Trophoblast cell (in vitro differentiated cells and primary cell): ENCODE results near the gene EVI5.

ENCODE experiments used
- DNase-seq, 2 donors: peaks; one replicate each; pipeline ENCODE4 v3.0.0-alpha.2; 2016
- H2AFZ ChIP-seq: 2 replicates; pipeline ENCODE4 v1.6.1; 2013; ENCODE audit warnings: low read length, moderate library complexity, mild to moderate bottlenecking; ENCODE audit not compliant: insufficient read depth, poor library complexity
- H2AK5ac ChIP-seq: 2 replicates; pipeline ENCODE4 v1.6.1; 2013; ENCODE audit warnings: mild to moderate bottlenecking, low read length
- H2BK120ac ChIP-seq: 2 replicates; pipeline ENCODE4 v1.6.1; 2013; ENCODE audit warnings: low read length, mild to moderate bottlenecking, moderate library complexity; ENCODE audit not compliant: insufficient read depth, poor library complexity
- H2BK12ac ChIP-seq: 2 replicates; pipeline ENCODE4 v1.6.1; 2013; ENCODE audit warnings: mild to moderate bottlenecking, low read length, moderate library complexity
- H2BK5ac ChIP-seq: 2 replicates; pipeline ENCODE4 v1.6.1; 2013; ENCODE audit warnings: low read length, low read depth, moderate library complexity, mild to moderate bottlenecking; ENCODE audit not compliant: poor library complexity
- H3K14ac ChIP-seq: 2 replicates; pipeline ENCODE4 v1.6.1; 2013; ENCODE audit warnings: mild to moderate bottlenecking, low read length
- H3K18ac ChIP-seq: 2 replicates; pipeline ENCODE4 v1.6.1; 2013; ENCODE audit warnings: mild to moderate bottlenecking, low read length
- H3K23ac ChIP-seq: 2 replicates; pipeline ENCODE4 v1.6.1; 2013; ENCODE audit warnings: low read length
- H3K27ac ChIP-seq: 2 replicates; pipeline ENCODE4 v1.5.1; 2013; ENCODE audit warnings: low read depth, mild to moderate bottlenecking, inconsistent platforms, low read length, moderate library complexity
- H3K27me3 ChIP-seq: 2 replicates; pipeline ENCODE4 v1.6.1; 2013; ENCODE audit warnings: inconsistent platforms, mild to moderate bottlenecking, low read length, moderate library complexity; ENCODE audit not compliant: insufficient read depth
- H3K36me3 ChIP-seq, 2 experiments: 1 replicate in 1 of 2; 2 replicates in 1 of 2; pipeline ENCODE4 v1.6.1; 2013; ENCODE audit warnings: low read length in 2 of 2, mild to moderate bottlenecking in 2 of 2, moderate library complexity in 1 of 2; ENCODE audit not compliant: insufficient read depth in 2 of 2, control insufficient read depth in 1 of 2
- H3K4ac ChIP-seq: 2 replicates; pipeline ENCODE4 v1.6.1; 2013; ENCODE audit warnings: low read depth, mild to moderate bottlenecking, low read length, moderate library complexity
- H3K4me1 ChIP-seq, 2 experiments: 1 replicate in 1 of 2; 2 replicates in 1 of 2; pipeline ENCODE4 v1.6.1; 2013; ENCODE audit warnings: low read length in 2 of 2, mild to moderate bottlenecking in 2 of 2, moderate library complexity in 1 of 2; ENCODE audit not compliant: insufficient read depth in 2 of 2, control insufficient read depth in 1 of 2
- H3K4me2 ChIP-seq: 2 replicates; pipeline ENCODE4 v1.6.1; 2013; ENCODE audit warnings: inconsistent platforms, mild to moderate bottlenecking, low read length, moderate library complexity
- H3K4me3 ChIP-seq: 2 replicates; pipeline ENCODE4 v1.5.1; 2013; ENCODE audit warnings: mild to moderate bottlenecking, low read depth, low read length, inconsistent platforms
- H3K79me1 ChIP-seq: one replicate; pipeline ENCODE4 v1.6.1; 2013; ENCODE audit warnings: low read length
- H3K79me2 ChIP-seq: 2 replicates; pipeline ENCODE4 v1.6.1; 2013; ENCODE audit warnings: low read length, mild to moderate bottlenecking; ENCODE audit not compliant: control insufficient read depth, insufficient read depth, poor library complexity
- H3K9ac ChIP-seq: 2 replicates; pipeline ENCODE4 v1.6.1; 2013; ENCODE audit warnings: mild to moderate bottlenecking, low read length
- H3K9me3 ChIP-seq: 2 replicates; pipeline ENCODE4 v1.6.1; 2013; ENCODE audit warnings: low read depth, mild to moderate bottlenecking, control low read depth, inconsistent platforms, low read length; ENCODE audit not compliant: insufficient read depth
- H4K12ac ChIP-seq: 2 replicates; pipeline ENCODE4 v1.6.1; 2013; ENCODE audit warnings: low read depth, mild to moderate bottlenecking, low read length, moderate library complexity
- H4K8ac ChIP-seq: 2 replicates; pipeline ENCODE4 v1.6.1; 2013; ENCODE audit warnings: low read depth, mild to moderate bottlenecking, low read length, moderate library complexity
- H4K91ac ChIP-seq: one replicate; pipeline ENCODE4 v1.6.1; 2013; ENCODE audit warnings: low read depth, mild to moderate bottlenecking, low read length, moderate library complexity
- WGBS: extraction: QIAGEN DNeasy Blood & Tissue Kit; methylation state at CpG from one replicate; pipeline ENCODE4 v1.1.7; 2013; ENCODE audit warnings: missing lambda C conversion rate; ENCODE audit not compliant: insufficient read length, insufficient coverage; ENCODE audit errors: extremely low coverage; 5-methylcytosine and 5-hydroxymethylcytosine counted together

EVI5 gene

DNA sequence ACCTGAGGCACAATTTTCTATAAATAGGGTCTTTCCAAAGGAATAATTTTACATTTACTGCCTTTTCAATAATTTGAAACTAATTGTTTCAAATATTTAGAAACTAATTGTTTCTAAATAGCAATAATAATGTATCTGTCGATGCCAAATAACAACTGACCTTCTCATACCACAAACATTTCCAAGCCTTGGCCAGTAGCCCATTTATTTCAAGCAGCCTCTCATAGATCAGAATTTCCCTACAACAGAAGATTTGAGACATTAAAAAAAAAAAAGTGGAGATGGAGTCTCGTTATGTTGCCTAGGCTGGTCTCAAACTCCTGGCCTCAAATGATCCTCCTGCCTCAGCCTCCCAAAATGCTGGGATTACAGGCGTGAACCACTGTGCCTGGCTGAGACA lies 296.1 kb downstream of the EVI5 start:
- H3K4ac ChIP-seq = no peak overlapping the region
- H4K12ac ChIP-seq = no peak overlapping the region
- no peak overlapping the region for H2BK120ac ChIP-seq
- no peak for DNase-seq
- no peaks in the 10 kb centered on the region for H3K79me2 ChIP-seq
- no peaks in the 10 kb centered on the region for H3K9me3 ChIP-seq
- no peak overlapping the region for H2AFZ ChIP-seq
- no peak overlapping the region for H2BK12ac ChIP-seq
- H4K8ac ChIP-seq = no peak overlapping the region
- no peaks in the 10 kb centered on the region for H3K79me1 ChIP-seq
- no peak overlapping the region for H3K27ac ChIP-seq
- no peak overlapping the region for H3K18ac ChIP-seq
- no peak overlapping the region for H3K4me3 ChIP-seq
- H2AK5ac ChIP-seq = no peak overlapping the region
- no peak overlapping the region for H3K23ac ChIP-seq
- H3K4me1 ChIP-seq = peaks cover 22% of the 10 kb centered on the region in 2 experiments
- H4K91ac ChIP-seq = no peak overlapping the region
- H3K27me3 ChIP-seq = peaks cover 36% of the 10 kb centered on the region
- H2BK5ac ChIP-seq = no peak overlapping the region
- no peak overlapping the region for H3K14ac ChIP-seq
- no CpG with 5 or more reads among the region's 3 CpGs for WGBS
- H3K9ac ChIP-seq = no peak overlapping the region
- H3K4me2 ChIP-seq = no peak overlapping the region
- H3K36me3 ChIP-seq = no peaks in the 10 kb centered on the region

DNA sequence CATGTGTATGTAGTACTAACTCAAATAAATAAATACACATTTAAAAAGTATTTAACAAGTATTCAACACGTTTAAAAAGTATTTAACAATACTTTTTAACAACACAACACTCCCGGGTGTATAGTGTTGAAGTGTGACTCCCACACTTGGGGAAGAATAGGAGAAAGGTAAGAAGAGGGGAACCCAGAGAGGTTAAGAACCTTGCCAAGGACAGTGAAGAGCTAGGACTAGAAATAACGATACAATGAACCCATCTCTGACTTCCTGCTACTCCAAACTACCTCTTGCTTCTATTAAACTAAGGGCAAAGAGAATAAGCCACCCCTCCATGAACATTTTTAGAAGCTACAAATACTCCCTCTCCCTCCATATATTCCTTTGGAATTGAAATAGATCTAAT lies 296.5 kb downstream of the EVI5 start:
- H3K27me3 ChIP-seq = peaks cover 40% of the 10 kb centered on the region
- H3K4me3 ChIP-seq = no peak overlapping the region
- H3K4ac ChIP-seq = no peak overlapping the region
- H3K18ac ChIP-seq = no peak overlapping the region
- no peak overlapping the region for H3K4me2 ChIP-seq
- H3K4me1 ChIP-seq = peaks cover 26% of the 10 kb centered on the region in 2 experiments
- H2BK5ac ChIP-seq = no peak overlapping the region
- no peak for DNase-seq
- no peaks in the 10 kb centered on the region for H3K79me2 ChIP-seq
- no peak overlapping the region for H2AFZ ChIP-seq
- no peaks in the 10 kb centered on the region for H3K79me1 ChIP-seq
- no peak overlapping the region for H4K8ac ChIP-seq
- H4K91ac ChIP-seq = no peak overlapping the region
- WGBS = no CpG with 5 or more reads among the region's 3 CpGs
- H3K23ac ChIP-seq = no peak overlapping the region
- H2BK12ac ChIP-seq = no peak overlapping the region
- H4K12ac ChIP-seq = no peak overlapping the region
- no peak overlapping the region for H3K9ac ChIP-seq
- no peaks in the 10 kb centered on the region for H3K36me3 ChIP-seq
- no peak overlapping the region for H3K27ac ChIP-seq
- no peak overlapping the region for H3K14ac ChIP-seq
- no peaks in the 10 kb centered on the region for H3K9me3 ChIP-seq
- H2BK120ac ChIP-seq = no peak overlapping the region
- no peak overlapping the region for H2AK5ac ChIP-seq

DNA sequence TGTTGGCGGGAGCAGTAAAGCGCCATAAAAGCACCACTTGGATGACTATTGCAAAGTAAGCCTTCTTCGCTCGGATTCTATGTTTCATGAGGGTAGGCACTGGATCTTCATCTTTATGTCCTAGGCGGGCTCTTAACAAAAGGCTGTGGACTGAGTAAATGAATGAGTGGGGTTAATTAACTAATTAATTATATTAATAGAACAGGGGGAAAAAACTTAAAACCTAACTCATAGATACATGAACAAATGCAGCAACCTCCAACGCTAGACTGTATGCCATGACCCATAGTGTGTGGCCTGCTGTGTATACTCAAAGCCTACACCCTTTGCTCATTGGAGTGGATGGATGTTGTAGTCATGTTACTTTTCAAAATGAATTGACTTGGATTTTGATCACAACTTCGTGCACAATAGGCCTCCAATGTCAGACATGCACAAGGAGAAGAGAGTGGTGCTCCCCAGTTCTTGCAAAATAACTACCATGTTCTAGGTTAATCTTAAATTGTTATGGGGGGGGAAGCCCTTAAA lies 297.8 kb downstream of the EVI5 start:
- no peak overlapping the region for H4K12ac ChIP-seq
- no peak overlapping the region for H3K4me3 ChIP-seq
- peak overlapping the region; percentile 88 for H3K4me2 ChIP-seq
- H2AFZ ChIP-seq = no peak overlapping the region
- no peak overlapping the region for H4K8ac ChIP-seq
- H3K27ac ChIP-seq = no peak overlapping the region
- no peaks in the 10 kb centered on the region for H3K9me3 ChIP-seq
- H2AK5ac ChIP-seq = no peak overlapping the region
- WGBS = no CpG with 5 or more reads among the region's 7 CpGs
- no peak overlapping the region for H2BK12ac ChIP-seq
- H3K4ac ChIP-seq = no peak overlapping the region
- H3K14ac ChIP-seq = no peak overlapping the region
- H3K4me1 ChIP-seq = peaks cover 29 to 39% of the 10 kb centered on the region in 2 experiments
- no peak overlapping the region for H3K18ac ChIP-seq
- H2BK120ac ChIP-seq = no peak overlapping the region
- no peaks in the 10 kb centered on the region for H3K36me3 ChIP-seq
- no peak overlapping the region for H4K91ac ChIP-seq
- H2BK5ac ChIP-seq = no peak overlapping the region
- no peak for DNase-seq
- H3K23ac ChIP-seq = no peak overlapping the region
- H3K9ac ChIP-seq = no peak overlapping the region
- H3K79me2 ChIP-seq = no peaks in the 10 kb centered on the region
- H3K79me1 ChIP-seq = no peaks in the 10 kb centered on the region
- peaks cover 53% of the 10 kb centered on the region for H3K27me3 ChIP-seq

DNA sequence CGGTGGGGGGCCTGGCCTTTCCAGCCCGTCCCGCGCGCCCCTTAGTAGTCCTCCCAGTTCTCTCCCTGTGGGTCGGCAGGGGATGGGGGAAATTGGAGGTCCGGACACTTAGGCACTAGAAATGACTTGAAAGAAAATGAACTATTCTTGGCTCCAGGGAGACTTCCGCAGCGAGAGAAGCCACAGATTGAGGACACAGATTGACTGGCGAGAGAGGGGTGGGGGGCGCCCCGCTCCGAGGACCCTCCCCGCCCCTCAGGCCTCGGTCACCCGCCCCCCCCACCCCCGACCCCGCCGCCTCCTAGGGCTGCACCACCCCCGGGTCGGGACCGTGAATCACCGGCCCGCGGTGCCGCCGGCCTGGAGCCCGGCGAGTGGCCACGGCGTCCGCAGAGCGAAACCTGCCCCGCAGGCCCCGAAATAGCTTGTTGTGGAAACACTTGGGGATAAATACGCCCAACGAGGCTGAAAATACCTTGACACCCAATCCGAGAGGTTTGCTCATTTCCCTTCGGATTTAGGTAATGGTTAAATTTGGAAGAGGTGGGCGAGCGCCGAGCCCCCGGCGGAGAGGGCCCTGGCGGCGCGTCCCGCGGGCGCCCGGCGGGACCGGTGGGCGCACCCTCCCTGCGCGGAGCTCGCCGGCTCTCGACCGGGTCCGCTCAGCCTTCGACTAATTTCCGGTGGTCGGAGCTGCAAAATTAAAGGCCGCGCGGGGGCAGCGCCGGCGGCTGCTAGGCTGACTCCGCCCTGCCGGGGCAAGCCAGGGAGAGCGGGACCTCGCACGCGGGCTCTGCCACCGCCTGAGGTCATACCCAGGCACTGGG lies 298.4 kb downstream of the EVI5 start, which contains the start of gene GFI1:
Gene GFI1 (minus strand): TSS at position 675 of the 827 bp plus-strand sequence. CDS start 3,438 bp downstream, outside the sequence.
- H3K4me1 ChIP-seq = peaks cover 33 to 43% of the 10 kb centered on the region in 2 experiments
- H4K91ac ChIP-seq = no peak within 1 kb of the TSS
- DNase-seq = peak in 1 of 2 donors; percentile 28
- H3K79me1 ChIP-seq = no peaks in the 10 kb centered on the region
- no peaks in the 10 kb centered on the region for H3K36me3 ChIP-seq
- H3K4me3 ChIP-seq = peak within 1 kb of the TSS; percentile 62
- no peak within 1 kb of the TSS for H4K12ac ChIP-seq
- no peak within 1 kb of the TSS for H3K27ac ChIP-seq
- peaks cover 60% of the 10 kb centered on the region for H3K27me3 ChIP-seq
- no peak within 1 kb of the TSS for H3K23ac ChIP-seq
- no peak within 1 kb of the TSS for H2BK5ac ChIP-seq
- H3K4ac ChIP-seq = no peak within 1 kb of the TSS
- H2AFZ ChIP-seq = peak within 1 kb of the TSS; percentile 53
- H3K9me3 ChIP-seq = no peaks in the 10 kb centered on the region
- no peak within 1 kb of the TSS for H3K18ac ChIP-seq
- H3K79me2 ChIP-seq = no peaks in the 10 kb centered on the region
- no peak within 1 kb of the TSS for H2BK12ac ChIP-seq
- H2AK5ac ChIP-seq = no peak within 1 kb of the TSS
- peak within 1 kb of the TSS; percentile 88 for H3K4me2 ChIP-seq
- no peak within 1 kb of the TSS for H3K14ac ChIP-seq
- H2BK120ac ChIP-seq = no peak within 1 kb of the TSS
- no peak within 1 kb of the TSS for H3K9ac ChIP-seq
- no CpG with 5 or more reads among the region's 77 CpGs for WGBS
- H4K8ac ChIP-seq = no peak within 1 kb of the TSS
